GM12878 (cell line): ENCODE measurements around the gene ZNF3.

ENCODE experiments used
- GABPA ChIP-seq: IDR thresholded peaks from 2 replicates; pipeline ENCODE4 v1.6.1; 2014; ENCODE audit warnings: antibody characterized with exemption, low read depth, mild to moderate bottlenecking, inconsistent platforms
- POLR2AphosphoS5 ChIP-seq: IDR thresholded peaks from 2 replicates; pipeline ENCODE4 v1.6.1; 2011; ENCODE audit warnings: mild to moderate bottlenecking, low read length, inconsistent platforms
- POU2F2 ChIP-seq: IDR thresholded peaks from 3 replicates; pipeline ENCODE4 v1.6.1; 2011; ENCODE audit warnings: low read depth, mild to moderate bottlenecking, low read length, borderline replicate concordance
- ZNF24 ChIP-seq: fragments of 450-650 bp; IDR thresholded peaks from 2 replicates; pipeline ENCODE4 v1.6.1; 2017; ENCODE audit warnings: antibody characterized with exemption, mild to moderate bottlenecking

- TF ChIP-seq POU2F2 = no peak
- TF ChIP-seq GABPA = no peak
- TF ChIP-seq POLR2AphosphoS5 = no peak
- no peak for TF ChIP-seq ZNF24
Measured at GRCh38 chr7:100109521-100110163, 28.1 kb upstream of the ZNF3 start.
